Mesodermal cell (in vitro differentiated cells): ENCODE measurements around the gene EMC10.

Experiments
- H3K27ac ChIP-seq: 2 replicates; pipeline ENCODE4 v1.7.0; 2013; ENCODE audit warnings: mild to moderate bottlenecking, low read depth, low read length, moderate library complexity; ENCODE audit not compliant: severe bottlenecking
- H3K36me3 ChIP-seq: 2 replicates; pipeline ENCODE4 v1.7.1; 2013; ENCODE audit warnings: mild to moderate bottlenecking, low read length, moderate library complexity; ENCODE audit not compliant: control insufficient read depth, insufficient read depth
- H3K4me1 ChIP-seq: one replicate; pipeline ENCODE4 v1.7.1; 2013; ENCODE audit warnings: mild to moderate bottlenecking, low read length; ENCODE audit not compliant: insufficient read depth, control insufficient read depth, poor library complexity, severe bottlenecking
- H3K4me3 ChIP-seq: 2 replicates; pipeline ENCODE4 v1.7.0; 2013; ENCODE audit warnings: low read length, control low read depth, mild to moderate bottlenecking; ENCODE audit not compliant: insufficient read depth, poor library complexity, severe bottlenecking; ENCODE audit errors: extremely low read depth
- H3K9me3 ChIP-seq: 2 replicates; pipeline ENCODE4 v1.7.1; 2013; ENCODE audit warnings: mild to moderate bottlenecking, low read length, moderate library complexity; ENCODE audit not compliant: control insufficient read depth
- WGBS, 2 experiments: methylation state at CpG; one replicate each; pipeline ENCODE4 v1.1.5; 2013; ENCODE audit warnings: missing lambda C conversion rate in 2 of 2; ENCODE audit not compliant: insufficient coverage in 2 of 2; 5-methylcytosine and 5-hydroxymethylcytosine counted together

Gene EMC10

GRCh38 chr19:50510700-50511068 lies 34.4 kb downstream of the EMC10 start:
- peak overlapping the region; percentile 78 for H3K27ac ChIP-seq
- WGBS, 2 experiments = 26 to 31% methylated on average over 7 to 9 of the region's 10 CpGs
- H3K4me3 ChIP-seq = peak overlapping the region; percentile 52

DNA sequence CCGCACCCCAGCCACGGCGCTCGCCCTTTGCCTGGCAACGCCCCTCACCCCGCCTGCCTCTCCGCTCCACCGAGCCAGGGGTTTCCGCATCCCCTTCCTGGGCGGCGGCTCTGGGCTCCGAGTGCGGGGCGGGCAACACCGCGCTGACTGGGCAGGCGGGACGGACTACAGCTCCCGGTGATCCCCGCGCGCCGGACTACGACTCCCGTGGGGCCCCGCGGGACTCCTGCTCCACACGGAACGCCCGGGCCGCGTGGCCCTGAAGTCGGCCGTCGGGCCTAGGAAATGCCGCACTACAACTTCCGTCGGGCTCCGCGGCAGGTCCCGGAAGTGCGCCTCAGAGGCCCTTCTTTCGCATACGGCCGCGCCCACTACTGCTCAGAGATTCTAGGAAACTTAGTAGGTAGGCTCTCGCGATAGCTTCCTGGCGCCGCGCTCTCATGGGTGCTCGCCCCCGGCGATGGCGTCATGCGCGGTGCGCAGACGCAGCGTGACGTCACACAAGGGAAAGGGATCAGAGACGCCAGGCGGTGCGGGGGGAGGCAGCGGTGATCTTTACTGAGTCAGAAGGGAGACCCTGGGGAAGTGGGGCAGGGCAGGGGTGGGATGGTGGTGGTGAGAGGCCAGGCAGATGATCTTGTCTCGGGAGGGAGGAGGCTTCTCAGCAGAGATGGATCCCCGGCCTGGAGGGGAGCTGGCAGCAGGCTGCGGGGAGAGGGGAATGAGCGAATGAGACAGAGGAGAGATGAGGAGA lies 34.9 kb downstream of the EMC10 start, which contains the start of gene JOSD2:
TSS of gene JOSD2 (minus strand) at position 123 of the 754 bp plus-strand sequence. CDS start 760 bp downstream, outside the sequence.
- Histone ChIP-seq H3K9me3 (no peaks in the 10 kb centered on the region), H3K4me3 (peak within 1 kb of the TSS; percentile 52), H3K36me3 (no peaks in the 10 kb centered on the region), H3K4me1 (no peaks in the 10 kb centered on the region), H3K27ac (peak within 1 kb of the TSS; percentile 78)
- 17 to 26% methylated on average over 55 to 64 of the region's 69 CpGs for WGBS, 2 experiments

More at GRCh38 chr19:50510700-50511068, 34.4 kb downstream of the EMC10 start:
- Histone ChIP-seq H3K9me3 (no peaks in the 10 kb centered on the region), H3K4me1 (no peaks in the 10 kb centered on the region), H3K36me3 (no peaks in the 10 kb centered on the region)

DNA sequence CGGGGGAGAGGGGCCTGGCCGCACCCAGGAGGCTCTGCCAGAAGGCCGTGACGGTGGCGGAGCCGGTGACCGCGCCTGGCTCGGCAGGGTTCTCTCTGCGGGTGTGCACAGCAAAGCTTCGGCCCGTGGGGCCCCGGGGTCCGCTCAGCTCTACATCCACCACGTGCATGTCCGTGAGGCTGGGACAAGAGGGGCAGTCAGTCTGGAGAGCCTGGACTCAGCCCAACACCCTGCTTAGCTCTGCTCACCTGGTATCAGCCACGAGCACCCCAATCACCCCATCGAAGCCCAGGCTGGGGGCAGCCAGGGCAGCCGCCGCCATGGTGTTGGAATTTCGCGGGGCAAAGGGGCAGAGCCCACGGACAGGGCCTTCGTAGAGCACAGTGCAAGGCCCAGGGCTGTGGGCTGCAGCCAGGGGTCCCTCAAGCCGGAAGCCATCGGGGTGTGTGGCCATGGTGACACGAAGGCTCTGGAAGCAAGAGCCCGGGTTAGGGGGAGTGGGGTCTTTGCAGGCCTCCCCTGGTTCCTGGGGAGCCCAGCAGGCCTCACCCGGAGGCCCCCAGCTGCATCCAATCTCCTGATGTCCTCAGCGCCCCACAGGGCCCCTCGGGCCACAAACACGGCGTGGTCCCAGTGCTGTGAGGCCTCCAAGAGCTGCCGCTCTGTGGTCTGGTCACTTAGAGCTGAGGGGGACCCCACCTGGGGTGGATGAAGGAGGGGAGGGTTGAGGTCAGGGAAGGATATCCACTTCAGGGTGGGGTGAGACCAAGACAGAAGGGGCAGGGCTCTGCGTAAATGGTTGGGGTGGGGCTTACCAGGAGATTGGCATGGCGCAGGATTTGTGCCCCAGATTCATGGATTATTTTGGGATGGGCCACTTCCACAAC lies 36.0 kb downstream of the EMC10 start:
- H3K27ac ChIP-seq = no peak overlapping the region
- no peaks in the 10 kb centered on the region for H3K4me1 ChIP-seq
- WGBS, 2 experiments = 95 to 96% methylated on average over 31 to 32 of the region's 36 CpGs
- peaks cover 1% of the 10 kb centered on the region for H3K36me3 ChIP-seq
- no peaks in the 10 kb centered on the region for H3K9me3 ChIP-seq
- H3K4me3 ChIP-seq = no peak overlapping the region

- Histone ChIP-seq H3K4me1 (no peaks in the 10 kb centered on the region), H3K27ac (no peak overlapping the region), H3K9me3 (no peaks in the 10 kb centered on the region), H3K4me3 (no peak overlapping the region), H3K36me3 (peaks cover 9% of the 10 kb centered on the region)
- WGBS, 2 experiments = 85 to 90% methylated on average over 11 to 12 of the region's 12 CpGs
Observed at GRCh38 chr19:50512999-50513745, 36.9 kb downstream of the EMC10 start.

- no peak within 1 kb of the TSS for H3K27ac ChIP-seq
- peaks cover 14% of the 10 kb centered on the region for H3K36me3 ChIP-seq
- H3K9me3 ChIP-seq = no peaks in the 10 kb centered on the region
- WGBS, 2 experiments = 80 to 87% methylated on average over 21 of the region's 22 CpGs
- H3K4me1 ChIP-seq = no peaks in the 10 kb centered on the region
- no peak within 1 kb of the TSS for H3K4me3 ChIP-seq
Observed at GRCh38 chr19:50513746-50514345, 37.5 kb downstream of the EMC10 start, which contains the start of gene ASPDH. Gene ASPDH (minus strand): TSS chr19:50513913. CDS start chr19:50513823, 90 bp downstream.

GRCh38 chr19:50514346-50515167 lies 38.2 kb downstream of the EMC10 start:
- Histone ChIP-seq H3K36me3 (peaks cover 14% of the 10 kb centered on the region), H3K4me1 (no peaks in the 10 kb centered on the region), H3K9me3 (no peaks in the 10 kb centered on the region), H3K4me3 (no peak overlapping the region), H3K27ac (no peak overlapping the region)
- WGBS, 2 experiments = 82 to 85% methylated on average over 34 to 37 of the region's 38 CpGs

- Histone ChIP-seq H3K4me1 (no peaks in the 10 kb centered on the region), H3K9me3 (no peaks in the 10 kb centered on the region), H3K27ac (no peak overlapping the region), H3K4me3 (no peak overlapping the region), H3K36me3 (peaks cover 14% of the 10 kb centered on the region)
- WGBS, 2 experiments = 88 to 91% methylated on average over 9 to 11 of the region's 11 CpGs
Observed at GRCh38 chr19:50515168-50515561, 38.9 kb downstream of the EMC10 start.

DNA sequence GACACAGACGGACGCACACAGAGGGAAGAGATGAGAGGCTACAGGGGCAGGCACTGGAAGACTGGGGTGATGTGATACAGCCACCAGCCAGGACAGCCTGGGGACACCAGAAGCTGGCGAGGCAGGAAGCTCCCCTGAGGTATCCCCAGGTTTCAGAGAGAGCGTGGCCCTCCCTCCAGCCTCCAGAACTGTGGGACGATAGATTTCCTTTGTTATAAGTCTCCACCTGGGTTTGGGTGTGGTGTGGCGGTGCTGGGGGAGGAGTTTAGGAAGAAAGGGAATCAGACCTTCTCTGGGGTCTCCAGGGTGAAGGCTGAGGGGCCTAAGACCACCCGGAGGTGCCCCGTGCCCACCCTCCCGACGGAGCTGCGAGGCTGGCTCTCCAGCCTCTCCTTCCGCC lies 40.1 kb downstream of the EMC10 start:
- 84 to 87% methylated on average over 10 to 11 of the region's 12 CpGs for WGBS, 2 experiments
- Histone ChIP-seq H3K9me3 (no peaks in the 10 kb centered on the region), H3K4me1 (no peaks in the 10 kb centered on the region), H3K27ac (no peak overlapping the region), H3K4me3 (no peak overlapping the region), H3K36me3 (peaks cover 14% of the 10 kb centered on the region)

GRCh38 chr19:50516964-50517703 lies 40.8 kb downstream of the EMC10 start:
- no peaks in the 10 kb centered on the region for H3K4me1 ChIP-seq
- no peaks in the 10 kb centered on the region for H3K9me3 ChIP-seq
- H3K4me3 ChIP-seq = no peak overlapping the region
- WGBS, 2 experiments = 90 to 93% methylated on average over 23 to 41 of the region's 53 CpGs
- H3K27ac ChIP-seq = no peak overlapping the region
- peaks cover 14% of the 10 kb centered on the region for H3K36me3 ChIP-seq
